Transverse colon (tissue), 4 donors: ENCODE measurements around the gene OTULINL. TPM values are rescaled to one million over a fixed set of nuclear protein-coding genes. Genes with fewer than 3 reads are reported as not detected.

ENCODE experiments used
- DNase-seq: peaks from one replicate; pipeline ENCODE4 v3.0.0-alpha.2; 2019
- H3K27ac ChIP-seq, 4 donors: fragments of 200-600 bp; sonication (generic); 2 replicates each; pipeline ENCODE4 v1.5.1; 2016 to 2018; ENCODE audit warnings: inconsistent platforms in 4 of 4
- H3K27me3 ChIP-seq: fragments of 200-600 bp; sonication (generic); 2 replicates; pipeline ENCODE4 v1.5.1; 2017; ENCODE audit warnings: inconsistent platforms
- H3K36me3 ChIP-seq, 4 donors: fragments of 200-600 bp; sonication (generic); 2 replicates each; pipeline ENCODE4 v1.5.1; 2017 to 2019; ENCODE audit warnings: inconsistent platforms in 4 of 4
- H3K4me1 ChIP-seq, 4 donors: fragments of 200-600 bp; sonication (generic); 2 replicates each; pipeline ENCODE4 v1.5.1; 2017 to 2020; ENCODE audit warnings: inconsistent platforms in 4 of 4
- H3K4me3 ChIP-seq, 4 donors: fragments of 200-600 bp; sonication (generic); 1 replicate in 1 of 4; 2 replicates in 3 of 4; pipeline versions ENCODE4 v1.5.1 to v1.6.1; 2017 to 2019; ENCODE audit warnings: inconsistent platforms in 4 of 4
- H3K9me3 ChIP-seq, 2 donors: fragments of 200-600 bp; sonication (generic); 2 replicates each; pipeline ENCODE4 v1.5.1; 2017 to 2019; ENCODE audit warnings: inconsistent platforms in 2 of 2
- EP300 ChIP-seq: sonication (generic); formaldehyde crosslinking; IDR thresholded peaks from one replicate; pipeline ENCODE4 v1.6.1; 2017; ENCODE audit warnings: antibody characterized with exemption, low read depth
- POLR2A ChIP-seq: fragments of 450-650 bp; IDR thresholded peaks from one replicate; pipeline ENCODE4 v1.6.1; 2016; ENCODE audit warnings: antibody characterized with exemption, mild to moderate bottlenecking, moderate library complexity
- POLR2AphosphoS5 ChIP-seq, 3 donors: sonication (generic); formaldehyde crosslinking; IDR thresholded peaks; one replicate each; pipeline ENCODE4 v1.6.1; 2016; ENCODE audit warnings: antibody characterized with exemption in 3 of 3
- WGBS, 2 donors: methylation state at CpG; one replicate each; pipeline ENCODE4 v1.1.5; 2018; ENCODE audit warnings: low coverage in 1 of 2; 5-methylcytosine and 5-hydroxymethylcytosine counted together
- in situ Hi-C, 4 donors: fragments of 200-750 bp; cut with MboI; loops; one replicate each; pipeline versions ENCODE4 v1.15.0 to v1.15.1; 2017; ENCODE audit warnings: low sequenced_read_pairs in 3 of 4, low pct_ligation_motif_present in 1 of 4, low pct_unique_long_range_greater_than_20kb in 1 of 4
- intact Hi-C: fragments of 100-400 bp; cut with DNase I; formaldehyde crosslinking; loops from one replicate; pipeline ENCODE4 v1.15.1; 2023; ENCODE audit warnings: low total_unique reads
- total RNA-seq, 4 donors: library from RNA; depleted of rRNA; stranded (reverse); fragments of >200 nt; gene quantifications; one replicate each; pipeline ENCODE4 v1.1.0, GENCODE V29; 2016
- TF ChIP-seq, protein P1 (sequence below), 5 experiments: fragments of 200-600 bp in 3 of 5; fragments of 450-650 bp in 2 of 5; sonication (generic) in 3 of 5; IDR thresholded peaks; 1 replicate in 2 of 5; 2 replicates in 3 of 5; pipeline ENCODE4 v1.5.1; 2016 to 2017; ENCODE audit warnings: antibody characterized with exemption in 5 of 5, inconsistent platforms in 3 of 5, mild to moderate bottlenecking in 2 of 5, moderate library complexity in 1 of 5

Gene OTULINL
- total RNA-seq, 4 donors from 2014 or later, result 6.2 to 61.0 (median 27.3) TPM

- intact Hi-C loops, result no loop called here
- Histone ChIP-seq H3K36me3 (no peaks in the 10 kb centered on the region), H3K9me3 (no peaks in the 10 kb centered on the region), H3K4me3 (no peak overlapping the region), H3K27ac (peak overlapping the region in 3 of 4 donors; percentile 44 to 74 (median 68)), H3K4me1 (peaks cover 0 to 75% (median 35%) of the 10 kb centered on the region in 4 donors), H3K27me3 (no peaks in the 10 kb centered on the region)
- 70% methylated on average over 2 of the region's 2 CpGs; no CpG with 5 or more reads in 1 of the 2 donors for WGBS, 2 donors
- TF ChIP-seq EP300 (no peak), POLR2A (no peak), POLR2AphosphoS5 (IDR thresholded peaks at IDR 0.05) (no peak)
- TF ChIP-seq, protein P1, sequence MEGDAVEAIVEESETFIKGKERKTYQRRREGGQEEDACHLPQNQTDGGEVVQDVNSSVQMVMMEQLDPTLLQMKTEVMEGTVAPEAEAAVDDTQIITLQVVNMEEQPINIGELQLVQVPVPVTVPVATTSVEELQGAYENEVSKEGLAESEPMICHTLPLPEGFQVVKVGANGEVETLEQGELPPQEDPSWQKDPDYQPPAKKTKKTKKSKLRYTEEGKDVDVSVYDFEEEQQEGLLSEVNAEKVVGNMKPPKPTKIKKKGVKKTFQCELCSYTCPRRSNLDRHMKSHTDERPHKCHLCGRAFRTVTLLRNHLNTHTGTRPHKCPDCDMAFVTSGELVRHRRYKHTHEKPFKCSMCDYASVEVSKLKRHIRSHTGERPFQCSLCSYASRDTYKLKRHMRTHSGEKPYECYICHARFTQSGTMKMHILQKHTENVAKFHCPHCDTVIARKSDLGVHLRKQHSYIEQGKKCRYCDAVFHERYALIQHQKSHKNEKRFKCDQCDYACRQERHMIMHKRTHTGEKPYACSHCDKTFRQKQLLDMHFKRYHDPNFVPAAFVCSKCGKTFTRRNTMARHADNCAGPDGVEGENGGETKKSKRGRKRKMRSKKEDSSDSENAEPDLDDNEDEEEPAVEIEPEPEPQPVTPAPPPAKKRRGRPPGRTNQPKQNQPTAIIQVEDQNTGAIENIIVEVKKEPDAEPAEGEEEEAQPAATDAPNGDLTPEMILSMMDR (IDR thresholded peaks at IDR 0.05), result no peak
- in situ Hi-C loops, result no loop called here
- DNase-seq, result no peak
Observed at GRCh38 chr5:14591548-14591947, 10.0 kb downstream of the OTULINL start.

DNA sequence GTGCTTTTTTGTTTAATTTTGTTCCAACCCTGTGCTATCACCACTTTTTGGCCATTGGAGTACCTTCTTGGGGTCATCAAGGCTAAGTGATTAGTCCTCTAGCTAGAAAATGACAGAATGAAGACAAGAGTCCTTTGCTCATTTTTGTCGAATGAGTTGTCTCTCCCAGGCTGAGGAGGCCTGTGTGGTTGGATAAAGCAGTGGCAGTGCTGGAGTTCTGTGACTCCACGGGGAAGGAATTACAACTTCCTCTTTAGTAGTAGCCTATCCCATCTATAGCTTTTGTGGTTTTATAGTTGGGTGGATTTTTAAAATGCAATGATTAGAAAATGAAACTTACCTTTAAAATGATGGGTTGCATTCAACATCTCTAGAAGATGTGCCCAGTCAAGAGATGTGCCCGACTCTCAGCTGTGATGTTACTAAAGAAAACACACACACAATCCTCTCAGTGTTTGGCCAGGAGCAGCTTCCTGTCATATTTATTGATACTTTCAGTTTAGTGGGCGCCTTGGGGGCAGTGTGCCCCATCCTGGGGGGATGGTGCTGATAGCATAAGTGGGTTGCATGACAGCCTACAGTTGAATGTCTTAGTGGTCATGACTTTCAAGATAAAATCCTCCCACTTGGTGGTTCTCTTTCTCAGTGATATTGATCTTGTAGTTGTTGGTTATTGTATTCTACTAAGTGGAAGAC is 11.9 kb downstream of the OTULINL start:
- Histone ChIP-seq H3K27ac (peak overlapping the region; percentile 68 to 74 (median 70)), H3K27me3 (no peaks in the 10 kb centered on the region), H3K4me1 (peaks cover 0 to 69% (median 34%) of the 10 kb centered on the region in 4 donors), H3K9me3 (no peaks in the 10 kb centered on the region), H3K36me3 (no peaks in the 10 kb centered on the region), H3K4me3 (no peak overlapping the region)
- TF ChIP-seq POLR2AphosphoS5 (IDR thresholded peaks at IDR 0.05) (no peak), EP300 (no peak), POLR2A (no peak)
- TF ChIP-seq, protein P1 (IDR thresholded peaks at IDR 0.05), result no peak
- intact Hi-C loops (no loop called here), in situ Hi-C loops (no loop called here)
- 49 to 59% methylated on average over 3 to 4 of the region's 4 CpGs for WGBS, 2 donors
- DNase-seq, result no peak

DNA sequence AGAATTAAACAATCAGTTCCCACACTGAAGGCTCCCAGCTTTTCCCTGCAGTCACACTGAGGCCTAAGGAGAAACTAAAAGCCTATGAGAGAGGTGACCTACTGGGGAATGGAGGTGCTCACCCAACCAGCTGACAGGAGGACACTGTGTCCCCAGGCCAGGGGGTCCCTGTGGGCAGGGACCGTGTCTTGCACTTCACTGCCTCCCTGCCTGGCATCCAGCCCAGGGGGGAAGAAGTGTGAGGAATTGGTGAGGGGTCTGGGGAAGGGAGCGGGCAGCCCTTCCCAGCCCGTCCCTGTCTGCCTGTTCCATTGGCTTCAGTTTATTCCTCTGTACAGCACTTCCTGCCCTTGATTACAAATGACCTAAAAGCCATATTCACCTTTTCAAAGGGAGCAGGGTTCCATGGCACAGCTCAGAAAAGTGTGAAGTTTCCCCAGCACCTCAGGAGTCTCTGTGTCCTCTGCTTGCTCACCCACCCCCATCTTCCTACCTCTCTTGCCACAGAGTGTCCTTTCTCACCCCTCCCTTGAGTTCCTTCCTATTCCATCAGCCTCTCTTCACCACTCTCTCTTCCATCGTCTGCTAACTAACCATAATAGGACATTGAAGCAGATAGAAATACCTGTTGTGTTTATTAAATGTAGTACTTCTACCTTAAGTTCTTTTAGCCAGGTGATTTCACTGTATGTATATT is 12.9 kb downstream of the OTULINL start:
- no peak for DNase-seq
- H3K4me1 ChIP-seq, result peaks cover 0 to 58% (median 27%) of the 10 kb centered on the region in 4 donors
- H3K9me3 ChIP-seq, result no peaks in the 10 kb centered on the region
- in situ Hi-C loops, result no loop called here
- H3K36me3 ChIP-seq, result no peaks in the 10 kb centered on the region
- TF ChIP-seq POLR2AphosphoS5 (IDR thresholded peaks at IDR 0.05) (no peak), POLR2A (no peak), EP300 (no peak)
- TF ChIP-seq, protein P1 (IDR thresholded peaks at IDR 0.05), result no peak
- intact Hi-C loops, result no loop called here
- peak overlapping the region; percentile 68 to 74 (median 70) for H3K27ac ChIP-seq
- 83 to 88% methylated on average over 1 to 4 of the region's 4 CpGs for WGBS, 2 donors
- no peak overlapping the region for H3K4me3 ChIP-seq
- no peaks in the 10 kb centered on the region for H3K27me3 ChIP-seq

DNA sequence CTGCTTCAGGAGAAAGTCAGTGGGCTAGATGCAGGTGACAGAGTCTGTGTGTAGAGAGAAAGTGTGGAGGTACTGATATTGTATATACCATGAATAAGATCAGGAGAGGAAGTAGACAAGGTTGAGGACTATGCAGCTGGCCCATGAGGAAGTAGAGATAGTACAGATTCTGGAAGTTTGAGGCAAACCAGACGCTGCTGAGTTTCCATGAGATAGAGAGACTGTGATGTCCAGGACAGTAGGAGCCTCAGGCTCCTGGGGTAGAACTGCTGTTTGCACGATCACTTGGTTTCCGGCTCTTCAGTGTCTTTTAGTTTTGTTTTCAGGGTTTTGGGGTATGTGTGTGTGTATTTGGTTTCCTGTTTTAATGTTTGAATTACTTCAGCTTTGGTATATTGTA is 13.6 kb downstream of the OTULINL start:
- intact Hi-C loops, result no loop called here
- Histone ChIP-seq H3K27ac (peak overlapping the region; percentile 68 to 74 (median 70)), H3K4me1 (peaks cover 0 to 54% (median 24%) of the 10 kb centered on the region in 4 donors), H3K4me3 (no peak overlapping the region), H3K27me3 (no peaks in the 10 kb centered on the region), H3K36me3 (no peaks in the 10 kb centered on the region), H3K9me3 (no peaks in the 10 kb centered on the region)
- in situ Hi-C loops, result no loop called here
- 61 to 73% methylated on average over 2 to 3 of the region's 3 CpGs for WGBS, 2 donors
- DNase-seq, result no peak
- TF ChIP-seq, protein P1 (IDR thresholded peaks at IDR 0.05), result no peak
- TF ChIP-seq EP300, result peak; percentile 71
